Activated naive CD4-positive, alpha-beta T cell treated with anti-CD3 and anti-CD28 coated beads for 36 hours (primary cell): ENCODE data around the gene ZNF835. TPM values are rescaled to one million over a fixed set of nuclear protein-coding genes. Genes with fewer than 3 reads are reported as not detected.
"Not testable (repeated sequence)": the region's sequence is repeated elsewhere in the genome, so short reads cannot be mapped to it uniquely, and the experiment has no call there.

Source experiments
- CTCF ChIA-PET: fragments of 350-600 bp; sonication (Branson Sonifier 250); formaldehyde crosslinking; loops from one replicate; lab custom pipeline; 2021; ENCODE audit warnings: antibody characterized with exemption; lab: Charles Lee
- DNase-seq: peaks from one replicate; pipeline ENCODE4 v3.0.0-alpha.2; 2020
- H3K27ac Mint-ChIP-seq: one replicate; pipeline ENCODE4 v1.8.0; 2021; ENCODE audit warnings: mild to moderate bottlenecking, mixed read lengths
- H3K27me3 Mint-ChIP-seq: one replicate; pipeline ENCODE4 v1.8.0; 2021; ENCODE audit warnings: low read depth, mixed read lengths
- H3K36me3 Mint-ChIP-seq: one replicate; pipeline ENCODE4 v1.8.0; 2021; ENCODE audit warnings: low read depth, mixed read lengths
- H3K4me1 Mint-ChIP-seq: one replicate; pipeline ENCODE4 v1.8.0; 2021; ENCODE audit warnings: low read depth, mixed read lengths
- H3K4me3 Mint-ChIP-seq: one replicate; pipeline ENCODE4 v1.8.0; 2021; ENCODE audit warnings: mild to moderate bottlenecking, moderate library complexity, mixed read lengths
- H3K9me3 Mint-ChIP-seq: one replicate; pipeline ENCODE4 v1.8.0; 2021; ENCODE audit warnings: mixed read lengths
- intact Hi-C: fragments of 100-400 bp; cut with micrococcal nuclease; formaldehyde crosslinking; loops from one replicate; pipeline ENCODE4 v1.15.1; 2023
- total RNA-seq, 2 experiments: library from RNA; stranded (reverse); gene quantifications; one replicate each; pipeline ENCODE4 v1.2.3, GENCODE V29; 2021

Gene ZNF835
- total RNA-seq, 2 experiments from 2014 or later = 0.67 to 1.3 TPM

- H3K36me3 Mint-ChIP-seq = peaks cover 14% of the 10 kb centered on the region
- no peaks in the 10 kb centered on the region for H3K27me3 Mint-ChIP-seq
- DNase-seq = no peak
- no peaks in the 10 kb centered on the region for H3K4me1 Mint-ChIP-seq
- intact Hi-C loops = no loop called here
- H3K9me3 Mint-ChIP-seq = peaks cover 38% of the 10 kb centered on the region
- H3K27ac Mint-ChIP-seq = no peak overlapping the region
- CTCF ChIA-PET = no interaction called here
- H3K4me3 Mint-ChIP-seq = no peak overlapping the region
Measured at GRCh38 chr19:56683116-56683515, 11.6 kb upstream of the ZNF835 start.

- Mint-ChIP-seq H3K4me3 (no peak overlapping the region), H3K9me3 (peaks cover 35% of the 10 kb centered on the region), H3K36me3 (peaks cover 12% of the 10 kb centered on the region), H3K27me3 (no peaks in the 10 kb centered on the region), H3K27ac (no peak overlapping the region), H3K4me1 (no peaks in the 10 kb centered on the region)
- intact Hi-C loops = no loop called here
- CTCF ChIA-PET = no interaction called here
- no peak for DNase-seq
Measured at GRCh38 chr19:56681702-56682101, 10.1 kb upstream of the ZNF835 start.

GRCh38 chr19:56678205-56678604, 6.6 kb upstream of the ZNF835 start:
- H3K36me3 Mint-ChIP-seq = peaks cover 7% of the 10 kb centered on the region
- H3K4me1 Mint-ChIP-seq = no peaks in the 10 kb centered on the region
- intact Hi-C loops = no loop called here
- no peak overlapping the region for H3K4me3 Mint-ChIP-seq
- H3K27me3 Mint-ChIP-seq = no peaks in the 10 kb centered on the region
- H3K27ac Mint-ChIP-seq = no peak overlapping the region
- DNase-seq = no peak
- CTCF ChIA-PET = no interaction called here
- H3K9me3 Mint-ChIP-seq = peaks cover 22% of the 10 kb centered on the region

- CTCF ChIA-PET, intact Hi-C loops, H3K27me3 Mint-ChIP-seq, DNase-seq, H3K27ac Mint-ChIP-seq, H3K4me3 Mint-ChIP-seq: not testable (repeated sequence)
- H3K36me3 Mint-ChIP-seq = peaks cover 17% of the 10 kb centered on the region
- H3K4me1 Mint-ChIP-seq = peaks cover 12% of the 10 kb centered on the region
- H3K9me3 Mint-ChIP-seq = peaks cover 20% of the 10 kb centered on the region
Measured at GRCh38 chr19:56672610-56673009, 1.1 kb upstream of the ZNF835 start.

GRCh38 chr19:56670961-56671612, 470 bp downstream of the ZNF835 start:
- Mint-ChIP-seq H3K9me3 (peaks cover 16% of the 10 kb centered on the region), H3K4me3 (peak overlapping the region; percentile 88), H3K36me3 (peaks cover 15% of the 10 kb centered on the region), H3K27me3 (no peaks in the 10 kb centered on the region), H3K4me1 (peaks cover 12% of the 10 kb centered on the region), H3K27ac (peak overlapping the region; percentile 63)
- intact Hi-C loops = loop anchor here (2.0 kb wide), 1 partner anchor 278 kb away; the partner anchor contains the start of gene ZNF582
- DNase-seq = no peak
- CTCF ChIA-PET = no interaction called here

GRCh38 chr19:56670401-56670960, 1.1 kb downstream of the ZNF835 start:
- Mint-ChIP-seq H3K4me1 (peaks cover 12% of the 10 kb centered on the region), H3K9me3 (peaks cover 16% of the 10 kb centered on the region), H3K27me3 (no peaks in the 10 kb centered on the region), H3K4me3 (peak overlapping the region; percentile 88), H3K36me3 (peaks cover 17% of the 10 kb centered on the region), H3K27ac (no peak overlapping the region)
- CTCF ChIA-PET = no interaction called here
- intact Hi-C loops = loop anchor here (2.0 kb wide), 1 partner anchor 278 kb away; the partner anchor contains the start of gene ZNF582
- DNase-seq = no peak

- Mint-ChIP-seq H3K9me3 (peaks cover 26% of the 10 kb centered on the region), H3K36me3 (peaks cover 30% of the 10 kb centered on the region), H3K4me1 (peaks cover 12% of the 10 kb centered on the region), H3K27me3 (no peaks in the 10 kb centered on the region), H3K4me3 (no peak overlapping the region), H3K27ac (no peak overlapping the region)
- CTCF ChIA-PET = no interaction called here
- DNase-seq = no peak
- intact Hi-C loops = no loop called here
Measured at GRCh38 chr19:56668676-56669075, 2.9 kb downstream of the ZNF835 start.

GRCh38 chr19:56667311-56667870, 4.2 kb downstream of the ZNF835 start:
- no peak overlapping the region for H3K27ac Mint-ChIP-seq
- intact Hi-C loops = no loop called here
- no peaks in the 10 kb centered on the region for H3K27me3 Mint-ChIP-seq
- CTCF ChIA-PET = no interaction called here
- H3K4me3 Mint-ChIP-seq = no peak overlapping the region
- H3K4me1 Mint-ChIP-seq = peaks cover 12% of the 10 kb centered on the region
- peaks cover 30% of the 10 kb centered on the region for H3K9me3 Mint-ChIP-seq
- no peak for DNase-seq
- H3K36me3 Mint-ChIP-seq = peaks cover 36% of the 10 kb centered on the region

GRCh38 chr19:56664511-56664910, 7.0 kb downstream of the ZNF835 start:
- no peak for DNase-seq
- no peaks in the 10 kb centered on the region for H3K27me3 Mint-ChIP-seq
- CTCF ChIA-PET = no interaction called here
- H3K9me3 Mint-ChIP-seq = peaks cover 30% of the 10 kb centered on the region
- no peak overlapping the region for H3K27ac Mint-ChIP-seq
- intact Hi-C loops = no loop called here
- H3K4me1 Mint-ChIP-seq = no peaks in the 10 kb centered on the region
- peaks cover 44% of the 10 kb centered on the region for H3K36me3 Mint-ChIP-seq
- H3K4me3 Mint-ChIP-seq = no peak overlapping the region

GRCh38 chr19:56663931-56664500, 7.5 kb downstream of the ZNF835 start:
- peaks cover 33% of the 10 kb centered on the region for H3K9me3 Mint-ChIP-seq
- CTCF ChIA-PET = no interaction called here
- no peaks in the 10 kb centered on the region for H3K27me3 Mint-ChIP-seq
- no peak overlapping the region for H3K4me3 Mint-ChIP-seq
- no peak for DNase-seq
- no peaks in the 10 kb centered on the region for H3K4me1 Mint-ChIP-seq
- no peak overlapping the region for H3K27ac Mint-ChIP-seq
- intact Hi-C loops = no loop called here
- peaks cover 45% of the 10 kb centered on the region for H3K36me3 Mint-ChIP-seq

GRCh38 chr19:56661248-56661647, 10.3 kb downstream of the ZNF835 start:
- Mint-ChIP-seq H3K27ac (no peak overlapping the region), H3K4me3 (no peak overlapping the region), H3K27me3 (no peaks in the 10 kb centered on the region), H3K9me3 (peaks cover 32% of the 10 kb centered on the region), H3K4me1 (no peaks in the 10 kb centered on the region), H3K36me3 (peaks cover 42% of the 10 kb centered on the region)
- CTCF ChIA-PET = no interaction called here
- DNase-seq = no peak
- intact Hi-C loops = no loop called here

GRCh38 chr19:56660381-56661107, 11.0 kb downstream of the ZNF835 start:
- no peak overlapping the region for H3K27ac Mint-ChIP-seq
- no peaks in the 10 kb centered on the region for H3K27me3 Mint-ChIP-seq
- H3K9me3 Mint-ChIP-seq = peaks cover 34% of the 10 kb centered on the region
- H3K4me1 Mint-ChIP-seq = no peaks in the 10 kb centered on the region
- intact Hi-C loops = no loop called here
- no peak for DNase-seq
- CTCF ChIA-PET = no interaction called here
- H3K4me3 Mint-ChIP-seq = no peak overlapping the region
- H3K36me3 Mint-ChIP-seq = peaks cover 41% of the 10 kb centered on the region
